Fibroblast of skin of right quadriceps (primary cell): Measurements from ENCODE around the gene DPP7.

ENCODE experiments used
- DNase-seq: peaks from one replicate; pipeline ENCODE4 v3.0.0-alpha.2; 2013

The DPP7 gene

GRCh38 chr9:137085920-137086530 is 28.5 kb downstream of the DPP7 start:
- DNase-seq, result no peak

GRCh38 chr9:137084526-137084925 is 30.0 kb downstream of the DPP7 start:
- DNase-seq, result no peak

- peak; percentile 96 for DNase-seq
Observed at GRCh38 chr9:137083394-137084004, 31.0 kb downstream of the DPP7 start.

GRCh38 chr9:137082925-137083290 is 31.6 kb downstream of the DPP7 start:
- DNase-seq, result no peak

GRCh38 chr9:137082222-137082924 is 32.2 kb downstream of the DPP7 start:
- DNase-seq, result no peak

GRCh38 chr9:137080260-137081122 is 34.0 kb downstream of the DPP7 start:
- DNase-seq, result no peak

- no peak for DNase-seq
Observed at GRCh38 chr9:137079401-137079787, 35.1 kb downstream of the DPP7 start.

GRCh38 chr9:137078701-137079400 is 35.7 kb downstream of the DPP7 start:
- no peak for DNase-seq

GRCh38 chr9:137077758-137078693 is 36.5 kb downstream of the DPP7 start:
- no peak for DNase-seq

GRCh38 chr9:137077010-137077747 is 37.4 kb downstream of the DPP7 start, which contains the start of gene UAP1L1:
Gene UAP1L1, plus strand, starts transcription at chr9:137077517. Its CDS starts 16 bp downstream, at chr9:137077533.
- peak; percentile 30 for DNase-seq

- no peak for DNase-seq
Observed at GRCh38 chr9:137076636-137077009, 37.9 kb downstream of the DPP7 start.

- DNase-seq, result no peak
Observed at GRCh38 chr9:137075275-137075775, 39.2 kb downstream of the DPP7 start.

- no peak for DNase-seq
Observed at GRCh38 chr9:137074657-137075274, 39.8 kb downstream of the DPP7 start.

GRCh38 chr9:137073992-137074399 is 40.5 kb downstream of the DPP7 start:
- DNase-seq, result no peak

- DNase-seq, result no peak
Observed at GRCh38 chr9:137071282-137071681, 43.3 kb downstream of the DPP7 start.

GRCh38 chr9:137070906-137071275 is 43.6 kb downstream of the DPP7 start:
- DNase-seq, result no peak

- peak; percentile 83 for DNase-seq
Observed at GRCh38 chr9:137070201-137070905, 44.2 kb downstream of the DPP7 start, which contains the start of gene SAPCD2. Gene SAPCD2, minus strand, starts transcription at chr9:137070557. Its CDS starts 97 bp downstream, at chr9:137070460.

GRCh38 chr9:137069508-137070091 is 44.9 kb downstream of the DPP7 start:
- no peak for DNase-seq
